ENCODE measurements around the gene TENT4A.

Gene TENT4A

GRCh38 chr5:6759983-6760382 is 46.8 kb downstream of the TENT4A start:
- TF ChIP-seq TAF1 (IDR thresholded peaks at IDR 0.05; ENCODE audit: low read depth, low read length), result no peak
- TF ChIP-seq SPI1 (IDR thresholded peaks at IDR 0.05; ENCODE audit: low read depth, low read length), result no peak
- TF ChIP-seq PAX5 (IDR thresholded peaks at IDR 0.05; ENCODE audit: insufficient read depth, low read length, severe bottlenecking), result no peak
- no peak for TF ChIP-seq POLR2AphosphoS5 (IDR thresholded peaks at IDR 0.05; ENCODE audit: low read depth, low read length)
- no peak for TF ChIP-seq POLR2A (IDR thresholded peaks at IDR 0.05; ENCODE audit: low read depth, low read length)
- no peak for FAIRE-seq

GRCh38 chr5:6760686-6761085 is 47.5 kb downstream of the TENT4A start:
- TF ChIP-seq PAX5 (IDR thresholded peaks at IDR 0.05; ENCODE audit: insufficient read depth, low read length, severe bottlenecking), result no peak
- no peak for TF ChIP-seq POU2F2 (IDR thresholded peaks at IDR 0.05; ENCODE audit: low read depth, low read length)
- no peak for TF ChIP-seq POLR2A (IDR thresholded peaks at IDR 0.05; ENCODE audit: low read depth, low read length)
- no peak for TF ChIP-seq TAF1 (IDR thresholded peaks at IDR 0.05; ENCODE audit: low read depth, low read length)
- TF ChIP-seq POLR2AphosphoS5 (IDR thresholded peaks at IDR 0.05; ENCODE audit: low read depth, low read length), result no peak
- no peak for TF ChIP-seq SPI1 (IDR thresholded peaks at IDR 0.05; ENCODE audit: low read depth, low read length)

More at GRCh38 chr5:6759983-6760382, 46.8 kb downstream of the TENT4A start:
- DNase-seq (ENCODE audit: insufficient read length, low spot score), result no peak

DNA sequence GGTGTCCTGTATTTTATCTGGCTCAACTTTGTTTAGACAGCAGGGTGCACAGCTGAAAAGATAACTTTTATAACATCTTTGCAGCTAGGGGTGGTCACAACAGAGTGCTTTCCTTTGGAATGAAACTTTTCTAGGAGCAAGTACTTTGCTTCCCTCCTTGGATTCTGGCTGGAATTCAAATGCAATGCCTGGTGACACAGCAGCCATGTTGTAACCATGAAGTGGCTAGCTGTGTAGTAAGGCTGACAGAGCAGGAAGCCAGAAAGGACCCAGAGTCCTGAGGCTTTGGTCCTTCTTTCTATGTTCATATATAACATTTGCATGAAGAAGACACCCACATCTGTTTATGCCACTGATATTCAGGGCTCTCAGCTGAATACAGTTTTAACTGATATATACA is 48.1 kb downstream of the TENT4A start:
- DNase-seq (ENCODE audit: insufficient read length, low spot score), result no peak
- no peak for FAIRE-seq
- TF ChIP-seq TAF1 (IDR thresholded peaks at IDR 0.05; ENCODE audit: low read depth, low read length) (no peak), PAX5 (IDR thresholded peaks at IDR 0.05; ENCODE audit: insufficient read depth, low read length, severe bottlenecking) (no peak), SPI1 (IDR thresholded peaks at IDR 0.05; ENCODE audit: low read depth, low read length) (no peak), POLR2A (IDR thresholded peaks at IDR 0.05; ENCODE audit: low read depth, low read length) (no peak), POU2F2 (IDR thresholded peaks at IDR 0.05; ENCODE audit: low read depth, low read length) (no peak), POLR2AphosphoS5 (IDR thresholded peaks at IDR 0.05; ENCODE audit: low read depth, low read length) (no peak)

More at GRCh38 chr5:6760686-6761085, 47.5 kb downstream of the TENT4A start:
- DNase-seq (ENCODE audit: insufficient read length, low spot score) (no peak), FAIRE-seq (no peak)

- TF ChIP-seq POLR2A (IDR thresholded peaks at IDR 0.05; ENCODE audit: low read depth, low read length) (no peak), SPI1 (IDR thresholded peaks at IDR 0.05; ENCODE audit: low read depth, low read length) (no peak), POU2F2 (IDR thresholded peaks at IDR 0.05; ENCODE audit: low read depth, low read length) (no peak), PAX5 (IDR thresholded peaks at IDR 0.05; ENCODE audit: insufficient read depth, low read length, severe bottlenecking) (no peak), POLR2AphosphoS5 (IDR thresholded peaks at IDR 0.05; ENCODE audit: low read depth, low read length) (no peak), TAF1 (IDR thresholded peaks at IDR 0.05; ENCODE audit: low read depth, low read length) (no peak)
- FAIRE-seq, result no peak
- DNase-seq (ENCODE audit: insufficient read length, low spot score), result no peak
These were observed 48.9 kb downstream of the TENT4A start for GRCh38 chr5:6762116-6762515.

DNA sequence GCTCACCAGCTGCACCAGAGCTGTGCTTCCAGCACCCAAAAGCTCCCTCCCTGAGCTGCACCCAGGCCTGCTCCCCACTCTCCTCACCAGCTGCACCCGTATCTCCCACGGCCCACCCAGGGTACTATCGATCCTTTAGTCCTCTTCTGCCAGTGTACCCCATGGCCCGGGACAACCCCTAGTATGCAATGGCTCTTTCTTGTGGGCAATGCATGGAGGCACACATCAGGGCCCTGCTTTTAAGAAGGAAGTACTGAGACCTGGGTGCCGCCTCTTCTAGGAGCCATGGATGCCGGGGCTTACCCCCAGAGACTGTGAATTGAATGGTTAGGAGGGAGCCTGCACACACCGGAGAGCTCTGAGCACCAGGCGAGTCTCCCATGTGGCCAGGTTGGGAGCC is 49.5 kb downstream of the TENT4A start:
- DNase-seq (ENCODE audit: insufficient read length, low spot score) (no peak), FAIRE-seq (no peak)
- TF ChIP-seq TAF1 (IDR thresholded peaks at IDR 0.05; ENCODE audit: low read depth, low read length) (no peak), POU2F2 (IDR thresholded peaks at IDR 0.05; ENCODE audit: low read depth, low read length) (no peak)

- FAIRE-seq (no peak), DNase-seq (ENCODE audit: insufficient read length, low spot score) (no peak)
- no peak for TF ChIP-seq SPI1 (IDR thresholded peaks at IDR 0.05; ENCODE audit: low read depth, low read length)
- TF ChIP-seq POLR2AphosphoS5 (IDR thresholded peaks at IDR 0.05; ENCODE audit: low read depth, low read length), result no peak
- no peak for TF ChIP-seq POU2F2 (IDR thresholded peaks at IDR 0.05; ENCODE audit: low read depth, low read length)
- TF ChIP-seq POLR2A (IDR thresholded peaks at IDR 0.05; ENCODE audit: low read depth, low read length), result no peak
- TF ChIP-seq TAF1 (IDR thresholded peaks at IDR 0.05; ENCODE audit: low read depth, low read length), result no peak
- TF ChIP-seq PAX5 (IDR thresholded peaks at IDR 0.05; ENCODE audit: insufficient read depth, low read length, severe bottlenecking), result no peak
These were observed 50.0 kb downstream of the TENT4A start for GRCh38 chr5:6763191-6763590.

DNA sequence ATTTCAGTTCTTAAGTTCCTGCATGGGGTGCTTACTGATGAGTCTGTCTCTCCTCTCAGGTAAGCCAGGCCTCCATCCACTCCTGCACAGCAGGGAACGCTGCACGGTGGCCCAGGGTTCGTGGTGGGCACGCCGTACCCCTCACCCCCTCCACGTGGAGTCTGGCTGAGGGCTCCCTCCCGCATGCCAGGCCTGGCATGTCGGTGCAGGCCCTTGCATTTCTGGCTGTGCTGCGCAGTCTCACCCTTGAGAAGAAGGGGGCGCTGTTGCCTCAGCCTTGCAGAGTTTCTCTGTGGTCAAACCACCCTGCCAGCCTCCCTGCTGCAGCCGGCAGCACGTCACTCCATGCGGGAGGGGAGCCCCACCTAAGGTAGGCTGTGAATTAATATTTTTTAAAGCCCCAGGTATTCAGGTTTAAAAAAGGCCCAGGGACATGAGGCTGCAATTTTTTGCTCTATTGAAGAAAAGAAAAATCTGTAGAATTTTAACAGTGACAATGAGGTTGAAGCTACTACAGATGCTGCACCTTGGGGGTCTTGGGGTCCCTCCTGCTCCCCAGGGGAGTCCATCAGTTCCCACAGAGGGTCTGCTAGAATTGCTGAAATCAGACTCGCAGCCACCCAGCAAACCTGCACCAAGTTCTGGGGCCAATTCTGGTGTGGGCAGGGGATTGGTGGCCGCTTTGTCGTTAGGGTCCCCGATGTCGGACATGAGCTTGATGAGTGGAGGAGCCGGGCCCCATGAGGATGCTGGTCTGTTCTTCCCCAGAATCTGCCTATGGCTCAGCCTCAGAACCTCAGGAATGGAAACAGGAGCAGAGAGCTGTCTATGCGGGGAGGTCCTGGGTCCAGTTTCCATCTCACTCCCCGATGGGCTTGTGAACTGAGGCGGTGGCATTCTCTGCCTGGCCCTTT is 52.6 kb downstream of the TENT4A start:
- FAIRE-seq, result peak; percentile 82
- peak; percentile 76 for DNase-seq (ENCODE audit: insufficient read length, low spot score)
- no peak for TF ChIP-seq SPI1 (IDR thresholded peaks at IDR 0.05; ENCODE audit: low read depth, low read length)
- 0 out of 2 replicates have a peak, but pooled peaks have one; percentile 13 for TF ChIP-seq POU2F2 (IDR thresholded peaks at IDR 0.05; ENCODE audit: low read depth, low read length)
- no peak for TF ChIP-seq POLR2A (IDR thresholded peaks at IDR 0.05; ENCODE audit: low read depth, low read length)

GRCh38 chr5:6766604-6767093 is 53.4 kb downstream of the TENT4A start:
- TF ChIP-seq POU2F2 (IDR thresholded peaks at IDR 0.05; ENCODE audit: low read depth, low read length) (no peak), POLR2A (IDR thresholded peaks at IDR 0.05; ENCODE audit: low read depth, low read length) (no peak), TAF1 (IDR thresholded peaks at IDR 0.05; ENCODE audit: low read depth, low read length) (no peak), SPI1 (IDR thresholded peaks at IDR 0.05; ENCODE audit: low read depth, low read length) (no peak), PAX5 (IDR thresholded peaks at IDR 0.05; ENCODE audit: insufficient read depth, low read length, severe bottlenecking) (no peak), POLR2AphosphoS5 (IDR thresholded peaks at IDR 0.05; ENCODE audit: low read depth, low read length) (no peak)
- no peak for FAIRE-seq
- DNase-seq (ENCODE audit: insufficient read length, low spot score), result no peak

GRCh38 chr5:6767481-6768063 is 54.3 kb downstream of the TENT4A start:
- FAIRE-seq (no peak), DNase-seq (ENCODE audit: insufficient read length, low spot score) (no peak)
- TF ChIP-seq POLR2A (IDR thresholded peaks at IDR 0.05; ENCODE audit: low read depth, low read length), result no peak
- TF ChIP-seq POLR2AphosphoS5 (IDR thresholded peaks at IDR 0.05; ENCODE audit: low read depth, low read length), result no peak
- no peak for TF ChIP-seq TAF1 (IDR thresholded peaks at IDR 0.05; ENCODE audit: low read depth, low read length)
- TF ChIP-seq POU2F2 (IDR thresholded peaks at IDR 0.05; ENCODE audit: low read depth, low read length), result no peak
- TF ChIP-seq SPI1 (IDR thresholded peaks at IDR 0.05; ENCODE audit: low read depth, low read length), result no peak
- no peak for TF ChIP-seq PAX5 (IDR thresholded peaks at IDR 0.05; ENCODE audit: insufficient read depth, low read length, severe bottlenecking)

Data from GM12891 (cell line).